Central memory CD4-positive, alpha-beta T cell (primary cell): ENCODE data around the gene MBOAT2.

ENCODE experiments used
- DNase-seq: peaks from one replicate; pipeline ENCODE4 v3.0.0; 2022

MBOAT2 gene

GRCh38 chr2:8851811-8852560 lies 151.5 kb downstream of the MBOAT2 start:
- DNase-seq, result no peak

GRCh38 chr2:8850845-8851487 lies 152.5 kb downstream of the MBOAT2 start:
- no peak for DNase-seq

GRCh38 chr2:8849327-8849726 lies 154.2 kb downstream of the MBOAT2 start:
- no peak for DNase-seq

DNA sequence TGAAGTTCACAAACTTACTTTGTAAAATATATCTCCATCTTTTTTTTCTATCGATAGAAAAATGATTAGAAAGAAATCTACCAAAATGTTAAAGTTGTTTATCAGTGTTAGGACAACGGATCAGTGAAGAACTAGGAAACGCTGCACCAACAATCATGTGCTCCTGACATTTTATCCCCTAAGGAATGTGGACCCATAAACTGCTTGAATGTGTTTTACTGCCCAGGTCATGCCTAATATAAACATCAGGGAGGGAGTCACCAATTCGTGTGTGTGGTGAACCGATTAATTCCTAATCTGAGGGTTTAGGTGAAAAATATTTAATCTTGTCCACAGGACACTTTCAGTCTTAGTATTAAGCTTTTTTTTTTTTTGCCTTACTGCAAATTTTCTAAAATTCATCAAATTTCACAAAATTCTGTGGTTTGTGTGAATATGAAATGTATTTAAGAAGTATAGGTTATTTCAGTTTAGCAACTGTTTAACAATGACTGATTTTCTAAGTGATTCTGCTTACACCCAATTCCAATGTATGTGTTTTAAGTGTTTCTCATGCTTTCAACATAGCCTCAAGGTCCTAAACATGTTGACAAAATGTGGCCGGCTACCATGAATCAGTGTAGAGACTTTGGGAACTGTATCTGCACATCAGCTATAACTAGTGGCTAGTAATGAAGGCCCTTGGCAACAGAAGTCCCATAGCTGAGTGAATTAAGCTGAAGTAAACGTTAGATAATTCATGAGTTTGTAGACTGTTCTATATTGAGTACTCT lies 155.0 kb downstream of the MBOAT2 start:
- DNase-seq, result no peak

GRCh38 chr2:8847400-8847799 lies 156.1 kb downstream of the MBOAT2 start:
- no peak for DNase-seq

DNA sequence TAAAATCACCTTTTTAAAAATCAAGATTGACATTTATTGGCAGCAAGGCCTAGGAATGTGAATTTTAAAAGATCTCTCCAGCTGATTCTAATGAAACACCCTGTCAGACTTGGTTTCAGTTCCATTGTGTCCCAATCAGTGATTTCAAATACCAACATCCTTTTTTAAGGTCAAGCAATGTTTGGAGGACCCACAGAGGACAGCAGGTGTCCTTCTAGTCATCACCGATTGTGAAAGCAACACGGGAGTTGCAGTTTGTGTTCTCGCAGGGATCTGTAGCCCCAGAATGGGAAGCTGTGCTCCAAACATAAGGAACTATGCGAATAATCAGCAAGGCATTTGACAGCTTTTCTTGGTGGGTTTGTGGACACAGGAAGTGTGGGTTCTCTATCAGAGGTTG lies 161.6 kb downstream of the MBOAT2 start:
- DNase-seq, result no peak

DNA sequence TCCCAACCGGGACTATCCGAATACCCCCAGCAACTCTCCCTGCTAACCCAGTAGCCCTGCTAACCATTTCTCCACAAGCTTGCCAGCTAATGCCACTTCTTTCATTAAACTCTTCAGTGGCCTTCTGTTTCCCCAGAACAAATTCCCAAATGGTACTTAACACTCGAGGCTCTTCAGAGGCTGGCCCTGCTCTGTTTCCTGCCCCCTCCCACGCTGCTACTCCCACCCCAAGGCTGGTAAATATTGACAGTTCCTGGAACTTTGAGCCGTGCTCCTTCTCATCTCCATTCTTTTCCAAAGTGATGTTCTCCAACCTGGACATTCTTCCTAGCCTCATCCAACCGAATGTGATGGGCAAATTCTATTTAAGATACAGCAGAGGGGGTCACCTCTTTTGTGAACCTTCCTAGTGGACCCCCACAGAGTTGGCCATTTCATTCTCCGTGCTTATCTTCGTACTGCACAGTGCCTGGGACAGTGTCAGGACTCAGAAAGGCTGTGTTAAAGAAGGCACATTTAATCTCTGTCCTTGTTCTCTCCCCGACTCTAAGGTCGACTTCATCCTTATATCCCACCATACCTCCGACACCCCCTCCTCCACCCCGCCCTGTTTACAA lies 162.9 kb downstream of the MBOAT2 start:
- no peak for DNase-seq

DNA sequence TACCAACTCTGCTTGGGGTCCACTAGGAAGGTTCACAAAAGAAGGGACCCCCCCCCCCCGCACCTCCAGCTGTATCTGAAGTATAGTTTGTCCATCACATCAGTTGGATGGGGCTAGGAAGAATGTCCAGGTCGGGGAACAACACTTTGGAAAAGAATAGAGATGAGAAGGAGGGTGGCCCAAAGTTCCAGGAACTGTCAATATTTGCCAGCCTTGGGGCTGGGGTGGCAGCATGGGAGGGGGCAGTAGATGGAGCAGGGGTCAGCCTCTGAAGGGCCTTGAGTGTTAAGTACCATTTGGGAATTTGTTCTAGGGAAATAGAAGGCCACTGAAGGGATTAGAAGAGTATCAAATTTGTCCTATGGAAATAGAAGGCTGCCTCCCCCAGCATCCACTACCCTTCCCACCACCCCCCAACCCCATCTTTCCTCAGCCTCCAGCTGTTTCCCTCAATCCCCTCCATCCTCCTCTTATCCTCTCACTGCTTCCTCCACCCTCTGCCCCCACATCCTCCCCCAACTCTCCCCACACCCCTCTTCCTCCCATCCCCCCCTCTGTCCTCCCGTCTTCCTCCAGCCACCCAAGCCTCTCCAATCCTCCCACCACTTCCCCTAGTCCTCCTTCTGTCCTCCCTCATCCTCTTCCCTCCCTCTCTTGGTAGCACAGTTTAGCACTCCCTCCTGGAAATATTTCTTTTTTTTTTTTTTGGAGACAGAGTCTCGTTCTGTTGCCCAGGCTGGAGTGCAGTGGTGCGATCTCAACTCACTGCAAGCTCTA lies 164.1 kb downstream of the MBOAT2 start:
- DNase-seq, result no peak

GRCh38 chr2:8837795-8838140 lies 165.7 kb downstream of the MBOAT2 start:
- DNase-seq, result no peak

DNA sequence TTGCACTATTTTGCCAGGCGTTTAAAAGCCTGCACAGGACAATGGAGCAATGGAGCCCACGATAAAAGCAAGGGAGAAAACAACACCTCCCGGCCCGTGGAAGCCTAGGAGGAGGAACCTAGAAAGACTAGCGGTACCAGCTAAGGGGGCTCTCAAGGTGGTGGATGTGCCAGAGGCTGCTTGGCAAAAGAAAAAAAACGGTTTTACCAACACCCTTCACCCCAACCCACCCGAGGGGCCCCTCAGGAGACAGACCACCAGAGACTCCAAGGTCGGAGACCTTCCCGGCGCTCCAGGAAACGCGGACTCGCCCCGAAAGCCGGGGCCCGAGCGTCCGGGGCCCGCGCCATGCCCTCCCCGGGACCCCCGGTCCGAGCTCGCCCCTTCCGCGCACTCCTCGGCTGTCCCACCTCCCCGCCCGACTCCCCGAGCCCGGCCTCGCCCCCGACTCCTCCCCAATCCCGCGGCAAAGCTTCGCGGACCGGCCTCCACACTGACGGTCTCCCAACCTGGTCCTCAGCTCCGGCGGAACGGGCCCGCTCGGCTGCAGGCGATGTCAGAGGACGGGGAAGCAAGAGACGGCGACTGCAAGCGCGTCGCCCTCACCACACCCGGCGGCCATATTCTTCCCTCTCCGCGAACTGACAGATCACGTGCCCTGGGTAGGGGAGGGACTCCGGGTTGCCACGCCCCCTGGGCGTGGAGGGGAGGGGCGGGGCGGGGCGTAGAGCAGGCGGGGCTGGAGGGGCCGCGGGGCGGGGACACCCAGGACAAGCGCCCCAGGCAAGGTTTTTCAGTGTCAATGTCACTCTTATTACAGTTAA lies 166.3 kb downstream of the MBOAT2 start, which contains the start of gene KIDINS220:
Gene KIDINS220, minus strand, starts transcription at position 643 of the 824 bp plus-strand sequence. CDS start 10,520 bp downstream, outside the sequence.
- DNase-seq, result peak; percentile 82

GRCh38 chr2:8835279-8835678 lies 168.2 kb downstream of the MBOAT2 start:
- no peak for DNase-seq

GRCh38 chr2:8833853-8834252 lies 169.6 kb downstream of the MBOAT2 start:
- no peak for DNase-seq

GRCh38 chr2:8831516-8831915 lies 172.0 kb downstream of the MBOAT2 start:
- DNase-seq, result no peak

GRCh38 chr2:8827729-8828128 lies 175.8 kb downstream of the MBOAT2 start:
- DNase-seq, result no peak

- DNase-seq, result no peak
Measured at GRCh38 chr2:8822218-8822617, 181.3 kb downstream of the MBOAT2 start.

- no peak for DNase-seq
Measured at GRCh38 chr2:8821276-8822217, 181.9 kb downstream of the MBOAT2 start.

- DNase-seq, result no peak
Measured at GRCh38 chr2:8819948-8820347, 183.5 kb downstream of the MBOAT2 start.

DNA sequence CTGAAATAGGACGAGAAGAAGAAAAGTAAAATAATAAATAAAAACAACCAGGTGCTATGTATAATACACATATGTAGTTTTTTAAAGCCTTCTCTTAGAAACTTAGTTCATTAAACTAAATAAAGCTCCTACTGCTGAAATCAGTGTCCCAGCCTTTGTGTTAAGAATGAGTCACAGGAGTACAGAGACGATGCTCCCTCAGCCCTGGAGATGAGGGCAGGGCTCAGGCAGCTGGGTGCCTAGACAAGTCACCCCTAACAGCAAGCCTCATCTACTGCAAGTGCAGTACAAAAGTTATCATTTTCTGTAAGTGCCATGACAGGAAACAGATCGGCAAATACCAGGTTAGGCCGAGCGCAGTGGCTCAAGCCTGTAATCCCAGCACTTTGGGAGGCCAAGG lies 184.3 kb downstream of the MBOAT2 start:
- DNase-seq, result no peak

GRCh38 chr2:8817221-8817620 lies 186.3 kb downstream of the MBOAT2 start:
- DNase-seq, result no peak
